OCI-LY3 (cell line): ENCODE measurements around the gene TUBG1.

Experiments
- H2AFZ ChIP-seq: fragments of 200-600, 300-600 bp; shearing (Covaris generic); 2 replicates; pipeline ENCODE4 v1.6.0; 2014; ENCODE audit warnings: antibody characterized with exemption, low read depth, low read length
- H3K27ac ChIP-seq: fragments of 200-600, 300-600 bp; sonication (generic); 2 replicates; pipeline ENCODE4 v1.5.1; 2014; ENCODE audit warnings: mild to moderate bottlenecking, low read length, moderate library complexity, mixed read lengths
- H3K27me3 ChIP-seq: fragments of 200-600, 300-600 bp; sonication (generic); 2 replicates; pipeline ENCODE4 v1.6.1; 2014; ENCODE audit warnings: low read depth, low read length, mixed read lengths
- H3K36me3 ChIP-seq: fragments of 200-600, 300-600 bp; sonication (generic); replicated peaks from 2 replicates; pipeline ENCODE3; 2014; ENCODE audit warnings: low read depth, low read length, mixed read lengths
- H3K4me1 ChIP-seq: fragments of 300-600, 200-600 bp; sonication (generic); 2 replicates; pipeline ENCODE4 v1.6.1; 2014; ENCODE audit warnings: low read length, mixed read lengths
- H3K4me2 ChIP-seq: fragments of 200-600, 300-600 bp; sonication (generic); 2 replicates; pipeline ENCODE4 v1.6.1; 2014; ENCODE audit warnings: low read length, mixed read lengths
- H3K4me3 ChIP-seq: fragments of 300-600, 200-600 bp; sonication (generic); 2 replicates; pipeline ENCODE4 v1.5.1; 2014; ENCODE audit warnings: antibody characterized with exemption, mild to moderate bottlenecking, low read length, moderate library complexity
- H3K79me2 ChIP-seq: fragments of 300-600, 200-600 bp; shearing (Covaris generic); 2 replicates; pipeline ENCODE4 v1.6.1; 2014; ENCODE audit warnings: mild to moderate bottlenecking, low read length, mixed read lengths
- H3K9ac ChIP-seq: fragments of 300-600, 200-600 bp; shearing (Covaris generic); 2 replicates; pipeline ENCODE4 v1.6.0; 2014; ENCODE audit warnings: mild to moderate bottlenecking, low read length, moderate library complexity
- H3K9me3 ChIP-seq: fragments of 200-600, 300-600 bp; shearing (Covaris generic); 2 replicates; pipeline ENCODE4 v1.6.1; 2014; ENCODE audit warnings: low read length, mixed read lengths; ENCODE audit not compliant: insufficient read depth
- H4K20me1 ChIP-seq: fragments of 200-600, 300-600 bp; sonication (generic); 2 replicates; pipeline ENCODE4 v1.6.1; 2016; ENCODE audit warnings: low read length, mixed read lengths; ENCODE audit not compliant: insufficient read depth
- EZH2phosphoT487 ChIP-seq: fragments of 200-600 bp; shearing (Covaris generic); IDR thresholded peaks from 2 replicates; pipeline ENCODE4 v1.6.1; 2018; ENCODE audit warnings: antibody characterized with exemption, mixed run types, low read depth
- TF ChIP-seq, protein P1 (sequence below): fragments of 200-600, 300-600 bp; sonication (generic); IDR thresholded peaks from 2 replicates; pipeline ENCODE4 v1.5.1; 2014; ENCODE audit warnings: antibody characterized with exemption, low read length, low read depth

Gene TUBG1

DNA sequence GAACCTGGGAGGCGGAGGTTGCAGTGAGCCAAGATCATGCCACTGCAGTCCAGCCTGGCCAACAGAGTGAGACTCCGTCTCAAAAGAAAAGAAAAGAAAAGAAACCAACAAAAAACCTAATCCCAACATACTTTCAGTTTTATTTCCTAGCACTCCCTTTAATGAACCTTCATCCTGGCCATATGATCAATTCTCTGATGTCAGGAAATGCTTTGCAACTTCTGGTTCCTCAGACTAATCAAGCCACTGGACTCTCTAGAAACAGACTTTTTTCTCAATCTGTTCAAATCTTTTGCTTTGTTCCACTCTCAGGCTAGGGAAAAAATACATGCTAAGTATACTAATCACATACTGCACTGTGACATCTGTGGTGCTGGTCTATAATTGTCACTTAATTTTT, 18.6 kb upstream of the TUBG1 start:
- TF ChIP-seq, protein P1, sequence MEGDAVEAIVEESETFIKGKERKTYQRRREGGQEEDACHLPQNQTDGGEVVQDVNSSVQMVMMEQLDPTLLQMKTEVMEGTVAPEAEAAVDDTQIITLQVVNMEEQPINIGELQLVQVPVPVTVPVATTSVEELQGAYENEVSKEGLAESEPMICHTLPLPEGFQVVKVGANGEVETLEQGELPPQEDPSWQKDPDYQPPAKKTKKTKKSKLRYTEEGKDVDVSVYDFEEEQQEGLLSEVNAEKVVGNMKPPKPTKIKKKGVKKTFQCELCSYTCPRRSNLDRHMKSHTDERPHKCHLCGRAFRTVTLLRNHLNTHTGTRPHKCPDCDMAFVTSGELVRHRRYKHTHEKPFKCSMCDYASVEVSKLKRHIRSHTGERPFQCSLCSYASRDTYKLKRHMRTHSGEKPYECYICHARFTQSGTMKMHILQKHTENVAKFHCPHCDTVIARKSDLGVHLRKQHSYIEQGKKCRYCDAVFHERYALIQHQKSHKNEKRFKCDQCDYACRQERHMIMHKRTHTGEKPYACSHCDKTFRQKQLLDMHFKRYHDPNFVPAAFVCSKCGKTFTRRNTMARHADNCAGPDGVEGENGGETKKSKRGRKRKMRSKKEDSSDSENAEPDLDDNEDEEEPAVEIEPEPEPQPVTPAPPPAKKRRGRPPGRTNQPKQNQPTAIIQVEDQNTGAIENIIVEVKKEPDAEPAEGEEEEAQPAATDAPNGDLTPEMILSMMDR, result no peak
- TF ChIP-seq EZH2phosphoT487, result no peak

DNA sequence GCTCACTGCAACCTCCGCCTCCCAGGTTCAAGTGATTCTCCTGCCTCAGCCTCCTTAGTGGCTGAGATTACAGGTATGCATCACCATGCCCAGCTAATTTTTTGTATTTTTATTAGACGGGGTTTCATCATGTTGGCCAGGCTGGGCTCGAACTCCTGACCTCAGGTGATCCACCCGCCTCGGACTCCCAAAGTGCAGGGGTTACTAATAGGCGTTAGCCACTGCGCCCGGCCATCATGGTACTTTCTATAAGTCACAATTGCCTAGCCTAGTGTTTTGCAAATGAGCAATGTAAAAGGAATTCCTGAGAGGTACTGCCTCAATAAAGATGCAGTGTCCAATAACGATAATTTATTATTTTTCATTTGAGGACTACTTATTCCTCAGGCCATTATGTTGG, 18.1 kb upstream of the TUBG1 start:
- no peak overlapping the region for H3K9ac ChIP-seq
- H3K4me1 ChIP-seq, result peaks cover 16% of the 10 kb centered on the region
- peaks cover 8% of the 10 kb centered on the region for H3K36me3 ChIP-seq
- no peaks in the 10 kb centered on the region for H3K9me3 ChIP-seq
- no peaks in the 10 kb centered on the region for H3K27me3 ChIP-seq
- H3K4me2 ChIP-seq, result no peak overlapping the region
- H3K27ac ChIP-seq, result no peak overlapping the region
- no peak overlapping the region for H2AFZ ChIP-seq
- no peaks in the 10 kb centered on the region for H4K20me1 ChIP-seq
- H3K79me2 ChIP-seq, result no peaks in the 10 kb centered on the region
- no peak overlapping the region for H3K4me3 ChIP-seq
- TF ChIP-seq, protein P1, result no peak
- TF ChIP-seq EZH2phosphoT487, result no peak

More for the DNA sequence above, 18.6 kb upstream of the TUBG1 start:
- no peak overlapping the region for H3K27ac ChIP-seq
- no peak overlapping the region for H3K4me3 ChIP-seq
- H4K20me1 ChIP-seq, result no peaks in the 10 kb centered on the region
- H3K9me3 ChIP-seq, result no peaks in the 10 kb centered on the region
- H3K4me2 ChIP-seq, result no peak overlapping the region
- peaks cover 21% of the 10 kb centered on the region for H3K4me1 ChIP-seq
- peaks cover 12% of the 10 kb centered on the region for H3K36me3 ChIP-seq
- H3K79me2 ChIP-seq, result no peaks in the 10 kb centered on the region
- no peaks in the 10 kb centered on the region for H3K27me3 ChIP-seq
- H3K9ac ChIP-seq, result no peak overlapping the region
- H2AFZ ChIP-seq, result no peak overlapping the region

DNA sequence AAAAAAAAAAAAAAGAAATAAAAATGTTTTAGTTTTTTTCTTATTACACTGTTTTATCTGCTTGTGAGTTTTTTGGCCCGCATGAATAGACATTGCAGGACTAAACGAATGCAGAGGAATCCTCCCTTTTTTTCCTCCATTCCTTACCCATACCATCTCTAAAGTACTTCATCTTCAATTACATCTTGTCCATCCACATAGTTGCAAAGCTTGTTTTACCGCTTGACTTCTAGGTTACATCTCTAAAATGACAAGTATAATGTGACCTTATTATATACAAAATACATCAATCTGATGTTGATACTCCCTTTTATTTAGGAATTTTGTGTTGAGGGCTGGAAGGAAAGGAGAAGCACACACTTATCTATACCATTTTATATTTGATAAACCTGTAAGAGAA, 13.1 kb upstream of the TUBG1 start:
- Histone ChIP-seq H3K9me3 (no peaks in the 10 kb centered on the region), H3K27me3 (no peaks in the 10 kb centered on the region), H4K20me1 (no peaks in the 10 kb centered on the region), H3K9ac (no peak overlapping the region), H3K79me2 (peaks cover 4% of the 10 kb centered on the region), H3K36me3 (no peaks in the 10 kb centered on the region), H3K4me2 (no peak overlapping the region), H3K27ac (no peak overlapping the region), H2AFZ (no peak overlapping the region), H3K4me3 (no peak overlapping the region), H3K4me1 (no peaks in the 10 kb centered on the region)
- no peak for TF ChIP-seq EZH2phosphoT487
- TF ChIP-seq, protein P1, result no peak

DNA sequence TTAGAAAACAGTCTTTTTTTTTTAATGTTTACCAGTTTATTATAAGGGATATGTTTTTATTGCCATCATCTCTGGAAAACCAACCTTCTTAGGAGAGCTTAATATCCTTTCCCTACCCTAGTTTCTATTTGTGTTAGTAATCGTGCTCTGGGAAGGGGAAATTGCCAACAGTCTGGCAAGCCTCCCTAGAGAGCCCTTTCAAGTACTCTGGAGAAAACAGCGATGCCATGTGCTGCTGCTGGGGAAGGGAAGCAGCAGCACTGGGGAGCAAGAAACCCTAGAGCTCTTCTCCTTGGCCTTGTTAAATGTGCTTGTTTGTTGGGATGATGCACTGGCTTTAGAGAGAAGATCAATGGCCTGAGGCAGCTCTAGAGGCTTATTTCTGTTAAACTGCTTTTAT, 10.6 kb upstream of the TUBG1 start:
- H3K4me1 ChIP-seq, result peaks cover 8% of the 10 kb centered on the region
- no peak overlapping the region for H2AFZ ChIP-seq
- H3K79me2 ChIP-seq, result peaks cover 24% of the 10 kb centered on the region
- H3K4me2 ChIP-seq, result no peak overlapping the region
- TF ChIP-seq EZH2phosphoT487, result no peak
- TF ChIP-seq, protein P1, result no peak
- H3K4me3 ChIP-seq, result no peak overlapping the region
- H3K9me3 ChIP-seq, result no peaks in the 10 kb centered on the region
- peaks cover 9% of the 10 kb centered on the region; the same call in 1 of the 2 replicates for H4K20me1 ChIP-seq
- no peak overlapping the region for H3K27ac ChIP-seq
- peaks cover 2% of the 10 kb centered on the region for H3K36me3 ChIP-seq
- H3K27me3 ChIP-seq, result no peaks in the 10 kb centered on the region
- H3K9ac ChIP-seq, result no peak overlapping the region
